ENCODE measurements around the gene ADAM19. TPM values are rescaled to one million over a fixed set of nuclear protein-coding genes. Genes with fewer than 3 reads are reported as not detected.

Gene ADAM19
- total and polyA plus RNA-seq, 2 experiments from 2014 or later, result 9.1 to 13.2 TPM

- TF ChIP-seq ZNF462 (CRISPR knock-in tag; IDR thresholded peaks at IDR 0.05) (no peak), POLR2AphosphoS5 (IDR thresholded peaks at IDR 0.05; ENCODE audit: low read depth) (no peak), CTCF (conservative IDR thresholded peaks at IDR 0.05; ENCODE audit: low read depth in 2 of 2) (no peak)
Measured at GRCh38 chr5:157497875-157498611, 77.5 kb downstream of the ADAM19 start (continued).

- Histone ChIP-seq H3K4me1 (ENCODE audit: insufficient read depth) (no peaks in the 10 kb centered on the region), H3K9me2 (ENCODE audit: insufficient read depth) (no peaks in the 10 kb centered on the region), H2AFZ (no peak overlapping the region), H3K27ac (ENCODE audit: low read depth) (no peak overlapping the region), H3K79me2 (replicated peaks; ENCODE audit: insufficient read depth) (no peaks in the 10 kb centered on the region), H4K20me1 (replicated peaks; ENCODE audit: insufficient read depth) (no peaks in the 10 kb centered on the region), H3K27me3 (ENCODE audit: insufficient read depth) (no peaks in the 10 kb centered on the region), H3F3A (replicated peaks; ENCODE audit: low read depth) (no peaks in the 10 kb centered on the region), H3K36me3 (ENCODE audit: insufficient read depth) (no peaks in the 10 kb centered on the region), H3K4me2 (no peak overlapping the region), H3K4me3 (no peak overlapping the region)
- no peaks in the 10 kb centered on the region for H3K9me3 Mint-ChIP-seq
- DNase-seq (ENCODE audit: low spot score) (no peak), ATAC-seq (no peak)
- H3K4me1 Mint-ChIP-seq, result no peaks in the 10 kb centered on the region
- no peak overlapping the region for H3K4me3 Mint-ChIP-seq
- peaks cover 3% of the 10 kb centered on the region; the same call in 1 of the 3 replicates for H3K36me3 Mint-ChIP-seq (ENCODE audit: low read depth)
- no peaks in the 10 kb centered on the region for H3K27me3 Mint-ChIP-seq (ENCODE audit: insufficient read depth, low read depth, poor library complexity)
- H3K27ac Mint-ChIP-seq, result no peak overlapping the region
- TF ChIP-seq JUNB (IDR thresholded peaks at IDR 0.05; ENCODE audit: unreplicated experiment) (no peak), NANOG (IDR thresholded peaks at IDR 0.05; ENCODE audit: borderline replicate concordance) (no peak), ZNF462 (CRISPR knock-in tag; IDR thresholded peaks at IDR 0.05) (no peak), CREB1 (CRISPR knock-in tag; IDR thresholded peaks at IDR 0.05; ENCODE audit: low read depth) (no peak), STAT1 (IDR thresholded peaks at IDR 0.05; ENCODE audit: unreplicated experiment) (no peak)
Measured at GRCh38 chr5:157496864-157497263, 78.7 kb downstream of the ADAM19 start.

Data from GM23338 (cell line).